Skin of body (tissue), 2 donors: ENCODE measurements around the gene KCNN4. TPM values are rescaled to one million over a fixed set of nuclear protein-coding genes. Genes with fewer than 3 reads are reported as not detected.
"Not testable (repeated sequence)": the region's sequence is repeated elsewhere in the genome, so short reads cannot be mapped to it uniquely, and the experiment has no call there.

ENCODE experiments used
- DNase-seq: peaks from one replicate; lab custom pipeline; 2025; lab: John Stamatoyannopoulos, UW
- total RNA-seq: library from RNA; depleted of rRNA; stranded (reverse); fragments of >200 nt; gene quantifications from one replicate; pipeline ENCODE4 v1.2.3, GENCODE V29; 2014

The KCNN4 gene
- total RNA-seq, 1 donor from 2014 or later, result 3.5 TPM

- no peak for DNase-seq
These were observed 5.4 kb downstream of the KCNN4 start for GRCh38 chr19:43775299-43775890.

- not testable (repeated sequence) for DNase-seq
These were observed 5.9 kb downstream of the KCNN4 start for GRCh38 chr19:43774940-43775258.

GRCh38 chr19:43774103-43774939 lies 6.5 kb downstream of the KCNN4 start:
- DNase-seq, result peak; percentile 26

GRCh38 chr19:43773725-43774102 lies 7.1 kb downstream of the KCNN4 start:
- no peak for DNase-seq

- DNase-seq, result no peak
These were observed 11.5 kb downstream of the KCNN4 start for GRCh38 chr19:43769256-43769655.

- no peak for DNase-seq
These were observed 12.3 kb downstream of the KCNN4 start for GRCh38 chr19:43768273-43769050.

- no peak for DNase-seq
These were observed 13.0 kb downstream of the KCNN4 start for GRCh38 chr19:43767818-43768217.

GRCh38 chr19:43767316-43767715 lies 13.5 kb downstream of the KCNN4 start:
- no peak for DNase-seq

- DNase-seq, result no peak
These were observed 14.1 kb downstream of the KCNN4 start for GRCh38 chr19:43766755-43767043.

- DNase-seq, result peak; percentile 45
These were observed 15.5 kb downstream of the KCNN4 start for GRCh38 chr19:43765109-43765876.

- not testable (repeated sequence) for DNase-seq
These were observed 16.1 kb downstream of the KCNN4 start for GRCh38 chr19:43764684-43765083.

- DNase-seq, result no peak
These were observed 17.3 kb downstream of the KCNN4 start for GRCh38 chr19:43763473-43763939.

- no peak for DNase-seq
These were observed 18.0 kb downstream of the KCNN4 start for GRCh38 chr19:43762814-43763213.

- no peak for DNase-seq
These were observed 19.8 kb downstream of the KCNN4 start for GRCh38 chr19:43760941-43761340.

GRCh38 chr19:43759515-43759914 lies 21.3 kb downstream of the KCNN4 start:
- no peak for DNase-seq

GRCh38 chr19:43755256-43755801 lies 25.4 kb downstream of the KCNN4 start:
- peak; percentile 63 for DNase-seq

GRCh38 chr19:43754503-43755255 lies 26.1 kb downstream of the KCNN4 start, which contains the start of gene SMG9:
Gene SMG9 (minus strand): TSS chr19:43754962. CDS start chr19:43750741, 4,221 bp downstream.
- DNase-seq, result peak; percentile 98

- DNase-seq, result peak; percentile 75
These were observed 26.6 kb downstream of the KCNN4 start for GRCh38 chr19:43754253-43754502.

GRCh38 chr19:43752287-43752875 lies 28.4 kb downstream of the KCNN4 start:
- DNase-seq, result no peak

- DNase-seq, result no peak
These were observed 29.1 kb downstream of the KCNN4 start for GRCh38 chr19:43751466-43752220.
